Kidney (tissue), 14 donors: ENCODE measurements around the gene PPP1R14B. TPM values are rescaled to one million over a fixed set of nuclear protein-coding genes. Genes with fewer than 3 reads are reported as not detected.
A peak's percentile ranks its signal among the peaks of the same experiment; 100 is the strongest.

Experiments
- DNase-seq, 5 donors: peaks; one replicate each; pipeline ENCODE4 v3.0.0-alpha.2; 2013 to 2020
- FAIRE-seq: peaks from 2 replicates; lab custom pipeline; 2012; peaks lifted over from hg19 to GRCh38; lab: Jason Lieb, UNC
- H3K27ac ChIP-seq, 2 donors: one replicate each; pipeline ENCODE4 v1.7.0; 2013; ENCODE audit warnings: low read depth in 2 of 2, low read length in 2 of 2, inconsistent platforms in 1 of 2
- H3K27me3 ChIP-seq: one replicate; pipeline ENCODE4 v1.7.1; 2013; ENCODE audit warnings: low read length, inconsistent platforms; ENCODE audit not compliant: control insufficient read depth, insufficient read depth
- H3K36me3 ChIP-seq, 3 donors: one replicate each; pipeline versions ENCODE4 v1.7.0 to v1.7.1; 2013; ENCODE audit warnings: low read length in 3 of 3, control low read depth in 1 of 3, inconsistent platforms in 1 of 3; ENCODE audit not compliant: insufficient read depth in 3 of 3, control insufficient read depth in 2 of 3
- H3K4me1 ChIP-seq, 3 donors: one replicate each; pipeline versions ENCODE4 v1.7.0 to v1.7.1; 2013; ENCODE audit warnings: low read length in 3 of 3, inconsistent platforms in 1 of 3, low read depth in 1 of 3; ENCODE audit not compliant: control insufficient read depth in 2 of 3, insufficient read depth in 2 of 3
- H3K4me3 ChIP-seq, 3 donors: one replicate each; pipeline versions ENCODE4 v1.7.0 to v1.8.1; 2013; ENCODE audit warnings: low read length in 3 of 3, control low read depth in 1 of 3, inconsistent platforms in 1 of 3
- H3K9ac ChIP-seq, 3 donors: one replicate each; pipeline versions ENCODE4 v1.7.0 to v1.7.1; 2013; ENCODE audit warnings: low read length in 3 of 3, control low read depth in 1 of 3, inconsistent platforms in 1 of 3
- H3K9me3 ChIP-seq, 3 donors: one replicate each; pipeline versions ENCODE4 v1.7.0 to v1.7.1; 2013; ENCODE audit warnings: low read length in 3 of 3, control low read depth in 1 of 3, inconsistent platforms in 1 of 3; ENCODE audit not compliant: control insufficient read depth in 2 of 3, insufficient read depth in 1 of 3
- intact Hi-C: fragments of 100-400 bp; cut with DNase I; formaldehyde crosslinking; loops from one replicate; pipeline ENCODE4 v1.11.1; 2022
- polyA plus RNA-seq: library from polyadenylated mRNA; stranded (reverse); fragments of 350-450 nt; fragmentation: Illumina TruSeq; extraction: RNeasy Lipid Tissue Mini Kit (QIAGEN cat#74804); gene quantifications from one replicate; pipeline ENCODE4 v1.2.3, GENCODE V29; 2014; ENCODE audit warnings: low read depth, low replicate concordance; ENCODE audit not compliant: insufficient read depth
- total RNA-seq: library from RNA; stranded (reverse); fragmentation: NEBNext Ultra II Directional; extraction: Animal tissue kit (Norgen Biotek cat#: 25700); gene quantifications from one replicate; pipeline ENCODE4 v1.2.1, GENCODE V29; 2021
- TF ChIP-seq, protein P1 (sequence below): IDR thresholded peaks from 3 replicates; pipeline ENCODE4 v1.5.1; 2012; ENCODE audit warnings: mild to moderate bottlenecking, moderate library complexity, borderline replicate concordance; ENCODE audit not compliant: insufficient read depth; ENCODE audit errors: extremely low read depth
- donor health status: control.
- donor health status: control.
- donor health status: control.
- donor health status: control.
- donor health status: control.
- donor health status: DM: yes; HTN: yes; CAD: no.
- donor health status: Normal renal cell carcinoma (clear cell type).

Gene PPP1R14B
- total and polyA plus RNA-seq, 2 donors from 2014 or later, result 86.5 to 145 TPM

DNA sequence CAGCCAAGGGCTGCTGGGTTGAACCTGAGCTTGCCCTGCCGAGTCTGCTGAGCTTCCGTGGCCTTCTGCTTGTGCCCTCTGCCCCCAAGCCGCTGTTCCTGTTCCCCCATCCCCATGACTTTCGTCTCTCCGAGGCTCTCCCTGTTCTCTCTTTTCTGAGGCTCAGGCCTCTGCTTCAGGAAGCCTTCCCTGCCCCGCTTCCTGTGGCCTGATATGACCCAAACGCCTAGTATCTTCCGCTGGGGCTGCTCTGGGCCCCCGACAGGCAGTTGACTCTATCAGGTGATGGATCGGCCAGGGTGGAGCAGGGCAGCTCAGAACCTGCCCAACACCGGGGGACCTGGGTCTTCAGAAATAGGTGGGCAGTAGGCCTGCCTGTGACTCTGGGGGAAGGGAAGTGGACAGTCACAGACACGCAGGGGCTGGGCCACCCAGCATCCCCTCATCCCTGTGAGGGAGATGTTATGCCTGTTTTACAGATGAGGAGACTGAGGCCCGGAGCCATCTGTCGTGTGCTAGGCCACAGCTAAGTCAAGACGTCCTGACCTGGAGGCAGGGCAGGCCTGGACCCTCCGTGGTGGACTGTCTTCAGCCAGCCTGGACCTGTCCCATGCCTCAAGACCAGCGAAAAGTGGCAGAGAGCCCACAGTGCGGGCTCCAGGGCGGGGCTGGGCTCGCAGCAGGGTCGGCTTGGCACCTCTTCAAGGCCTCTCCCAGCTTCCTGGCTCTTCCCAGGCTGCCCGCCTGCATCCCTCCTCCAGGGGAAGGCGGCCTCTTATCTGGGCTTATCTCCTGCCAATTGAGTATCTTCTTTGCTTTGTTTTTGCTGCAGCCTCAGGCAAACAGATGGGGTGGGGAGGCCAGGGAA is 21.5 kb upstream of the PPP1R14B start:
- Histone ChIP-seq H3K27ac (peak overlapping the region; percentile 82 to 91), H3K9me3 (no peaks in the 10 kb centered on the region), H3K9ac (peak overlapping the region in 2 of 3 donors; percentile 43 to 86), H3K4me1 (peaks cover 0 to 18% (median 9%) of the 10 kb centered on the region in 3 donors), H3K27me3 (no peaks in the 10 kb centered on the region), H3K36me3 (peaks cover 0 to 6% (median 0%) of the 10 kb centered on the region in 3 donors), H3K4me3 (peak overlapping the region in 2 of 3 donors; percentile 43 to 100)
- FAIRE-seq (no peak), DNase-seq (peak in 2 of 5 donors; percentile 82 to 92)
- intact Hi-C loops, result no loop called here
- TF ChIP-seq, protein P1, sequence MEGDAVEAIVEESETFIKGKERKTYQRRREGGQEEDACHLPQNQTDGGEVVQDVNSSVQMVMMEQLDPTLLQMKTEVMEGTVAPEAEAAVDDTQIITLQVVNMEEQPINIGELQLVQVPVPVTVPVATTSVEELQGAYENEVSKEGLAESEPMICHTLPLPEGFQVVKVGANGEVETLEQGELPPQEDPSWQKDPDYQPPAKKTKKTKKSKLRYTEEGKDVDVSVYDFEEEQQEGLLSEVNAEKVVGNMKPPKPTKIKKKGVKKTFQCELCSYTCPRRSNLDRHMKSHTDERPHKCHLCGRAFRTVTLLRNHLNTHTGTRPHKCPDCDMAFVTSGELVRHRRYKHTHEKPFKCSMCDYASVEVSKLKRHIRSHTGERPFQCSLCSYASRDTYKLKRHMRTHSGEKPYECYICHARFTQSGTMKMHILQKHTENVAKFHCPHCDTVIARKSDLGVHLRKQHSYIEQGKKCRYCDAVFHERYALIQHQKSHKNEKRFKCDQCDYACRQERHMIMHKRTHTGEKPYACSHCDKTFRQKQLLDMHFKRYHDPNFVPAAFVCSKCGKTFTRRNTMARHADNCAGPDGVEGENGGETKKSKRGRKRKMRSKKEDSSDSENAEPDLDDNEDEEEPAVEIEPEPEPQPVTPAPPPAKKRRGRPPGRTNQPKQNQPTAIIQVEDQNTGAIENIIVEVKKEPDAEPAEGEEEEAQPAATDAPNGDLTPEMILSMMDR, result no peak

DNA sequence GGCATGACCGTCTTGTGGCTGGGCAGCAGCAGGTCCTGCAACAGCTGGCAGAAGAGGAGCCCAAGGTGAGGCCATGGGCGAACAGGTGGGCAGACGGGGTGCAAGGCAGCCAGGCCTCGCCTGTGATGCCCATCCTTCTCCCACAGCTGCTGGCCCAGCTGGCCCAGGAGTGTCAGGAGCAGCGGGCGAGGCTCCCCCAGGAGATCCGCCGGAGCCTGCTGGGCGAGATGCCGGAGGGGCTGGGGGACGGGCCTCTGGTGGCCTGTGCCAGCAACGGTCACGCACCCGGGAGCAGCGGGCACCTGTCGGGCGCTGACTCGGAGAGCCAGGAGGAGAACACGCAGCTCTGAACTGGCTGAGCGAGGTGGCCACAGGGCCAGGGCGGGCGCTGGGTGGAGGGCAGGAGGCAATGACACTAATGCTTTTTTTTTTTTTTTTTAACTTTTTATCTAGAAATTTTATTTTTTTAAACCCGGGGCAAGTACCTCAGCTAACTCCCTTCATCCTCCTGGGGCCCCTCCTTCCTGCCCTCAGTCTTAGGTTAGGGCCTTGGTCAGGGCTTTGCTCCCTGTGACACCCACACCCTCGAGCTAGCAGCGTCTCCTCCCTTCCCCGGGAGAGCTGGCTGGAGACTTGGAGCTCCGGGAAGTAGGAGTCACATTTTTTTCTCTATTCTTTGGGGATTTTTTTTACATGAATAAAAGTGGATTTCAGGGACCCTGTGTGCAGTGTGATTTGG is 20.6 kb upstream of the PPP1R14B start:
- FAIRE-seq (no peak), DNase-seq (peak in 1 of 5 donors; percentile 62)
- Histone ChIP-seq H3K4me3 (no peak overlapping the region), H3K4me1 (peaks cover 0 to 18% (median 9%) of the 10 kb centered on the region in 3 donors), H3K27ac (peak overlapping the region; percentile 82 to 91), H3K9me3 (no peaks in the 10 kb centered on the region), H3K9ac (no peak overlapping the region), H3K36me3 (peaks cover 0 to 4% (median 0%) of the 10 kb centered on the region in 3 donors), H3K27me3 (no peaks in the 10 kb centered on the region)
- intact Hi-C loops, result no loop called here
- TF ChIP-seq, protein P1, result no peak

DNA sequence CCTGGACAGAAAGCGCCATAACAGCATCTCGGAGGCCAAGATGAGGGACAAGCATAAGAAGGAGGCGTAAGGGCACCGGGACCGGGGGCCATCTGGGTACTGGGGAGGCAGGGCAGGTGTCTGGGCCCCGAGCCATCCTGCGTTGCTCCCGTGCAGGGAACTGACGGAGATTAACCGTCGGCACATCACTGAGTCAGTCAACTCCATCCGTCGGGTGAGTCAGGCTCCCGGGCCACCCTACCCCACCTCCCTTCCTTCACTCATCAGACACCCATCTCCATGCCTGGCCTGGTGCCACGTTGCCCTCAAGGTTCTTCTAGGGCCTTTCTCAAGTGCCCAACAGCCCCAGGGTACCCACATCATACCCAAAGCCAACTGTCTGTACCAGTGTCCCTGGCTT is 19.6 kb upstream of the PPP1R14B start:
- H3K27me3 ChIP-seq, result no peaks in the 10 kb centered on the region
- peaks cover 0 to 14% (median 9%) of the 10 kb centered on the region in 3 donors for H3K4me1 ChIP-seq
- H3K4me3 ChIP-seq, result no peak overlapping the region
- FAIRE-seq (no peak), DNase-seq (no peak)
- H3K36me3 ChIP-seq, result peaks cover 0 to 4% (median 0%) of the 10 kb centered on the region in 3 donors
- no peaks in the 10 kb centered on the region for H3K9me3 ChIP-seq
- no peak overlapping the region for H3K27ac ChIP-seq
- TF ChIP-seq, protein P1, result no peak
- intact Hi-C loops, result no loop called here
- H3K9ac ChIP-seq, result no peak overlapping the region
